RWPE2 (cell line): ENCODE data around the gene STMND1.
A peak's percentile ranks its signal among the peaks of the same experiment; 100 is the strongest.

Experiments used
- ATAC-seq: fragments of 200-7000 bp; cut with Tn5 transposase; 3 replicates; pipeline ENCODE4 v1.9.1; 2021; ENCODE audit warnings: low read depth
- DNase-seq: peaks from one replicate; pipeline ENCODE4 v3.0.0-alpha.2; 2020; ENCODE audit warnings: low spot score
- H3K27ac ChIP-seq: fragments of 450-650 bp; 2 replicates; pipeline ENCODE4 v1.5.1; 2017; ENCODE audit warnings: mild to moderate bottlenecking; ENCODE audit not compliant: poor library complexity, severe bottlenecking
- H3K27me3 ChIP-seq: fragments of 250-450 bp; sonication (Bioruptor Pico); 2 replicates; pipeline ENCODE4 v1.5.1; 2021; ENCODE audit warnings: mild to moderate bottlenecking, moderate library complexity; ENCODE audit not compliant: insufficient read depth, poor library complexity, severe bottlenecking
- H3K36me3 ChIP-seq: fragments of 250-450 bp; sonication (Bioruptor Pico); 2 replicates; pipeline ENCODE4 v1.5.1; 2020; ENCODE audit warnings: low read depth, mild to moderate bottlenecking, moderate library complexity
- H3K4me1 ChIP-seq: fragments of 250-450 bp; sonication (Bioruptor Pico); 2 replicates; pipeline ENCODE4 v1.5.1; 2021; ENCODE audit warnings: mild to moderate bottlenecking, moderate library complexity; ENCODE audit not compliant: insufficient read depth, poor library complexity, severe bottlenecking
- H3K4me3 ChIP-seq: fragments of 250-450 bp; sonication (Bioruptor Pico); 2 replicates; pipeline ENCODE4 v1.5.1; 2021; ENCODE audit warnings: mild to moderate bottlenecking, moderate library complexity; ENCODE audit not compliant: severe bottlenecking
- H3K9me3 ChIP-seq: fragments of 250-450 bp; sonication (Bioruptor Pico); 2 replicates; pipeline ENCODE4 v1.5.1; 2021; ENCODE audit warnings: mild to moderate bottlenecking, moderate library complexity; ENCODE audit not compliant: severe bottlenecking
- CTCF ChIP-seq: fragments of 450-650 bp; IDR thresholded peaks from one replicate; pipeline ENCODE4 v1.5.1; 2017; ENCODE audit warnings: mild to moderate bottlenecking, moderate library complexity; ENCODE audit not compliant: poor library complexity, severe bottlenecking

The STMND1 gene

GRCh38 chr6:17103715-17104114 lies 1.9 kb downstream of the STMND1 start:
- Histone ChIP-seq H3K36me3 (no peaks in the 10 kb centered on the region), H3K4me1 (no peaks in the 10 kb centered on the region), H3K4me3 (no peak overlapping the region), H3K27ac (no peak overlapping the region), H3K9me3 (no peaks in the 10 kb centered on the region), H3K27me3 (peaks cover 15% of the 10 kb centered on the region)
- no peak for ATAC-seq
- peak; percentile 22 for TF ChIP-seq CTCF
- no peak for DNase-seq

- no peak for ATAC-seq
- DNase-seq = no peak
Observed at GRCh38 chr6:17107863-17108262, 6.0 kb downstream of the STMND1 start.

GRCh38 chr6:17115251-17116116 lies 13.6 kb downstream of the STMND1 start:
- Histone ChIP-seq H3K27me3 (no peaks in the 10 kb centered on the region), H3K27ac (peak overlapping the region; percentile 43), H3K9me3 (no peaks in the 10 kb centered on the region), H3K36me3 (no peaks in the 10 kb centered on the region), H3K4me1 (peaks cover 15% of the 10 kb centered on the region), H3K4me3 (no peak overlapping the region)
- ATAC-seq = peak; percentile 99
- TF ChIP-seq CTCF = no peak
- no peak for DNase-seq

More at GRCh38 chr6:17107863-17108262, 6.0 kb downstream of the STMND1 start:
- TF ChIP-seq CTCF = no peak
- no peak overlapping the region for H3K4me3 ChIP-seq
- H3K27me3 ChIP-seq = peaks cover under 1% of the 10 kb centered on the region
- H3K27ac ChIP-seq = no peak overlapping the region
- H3K9me3 ChIP-seq = no peaks in the 10 kb centered on the region
- no peaks in the 10 kb centered on the region for H3K36me3 ChIP-seq
- no peaks in the 10 kb centered on the region for H3K4me1 ChIP-seq

GRCh38 chr6:17116117-17116440 lies 14.2 kb downstream of the STMND1 start:
- ATAC-seq (no peak; the same call in 2 of the 3 replicates), DNase-seq (no peak)
- peaks cover 15% of the 10 kb centered on the region for H3K4me1 ChIP-seq
- no peaks in the 10 kb centered on the region for H3K9me3 ChIP-seq
- no peaks in the 10 kb centered on the region for H3K36me3 ChIP-seq
- H3K27me3 ChIP-seq = no peaks in the 10 kb centered on the region
- no peak overlapping the region for H3K4me3 ChIP-seq
- TF ChIP-seq CTCF = no peak
- peak overlapping the region; percentile 43 for H3K27ac ChIP-seq

GRCh38 chr6:17120019-17120418 lies 18.2 kb downstream of the STMND1 start:
- no peaks in the 10 kb centered on the region for H3K36me3 ChIP-seq
- H3K27me3 ChIP-seq = no peaks in the 10 kb centered on the region

More at GRCh38 chr6:17120019-17120418, 18.2 kb downstream of the STMND1 start:
- ATAC-seq (no peak), DNase-seq (no peak)
- Histone ChIP-seq H3K4me1 (peaks cover 15% of the 10 kb centered on the region), H3K27ac (no peak overlapping the region), H3K9me3 (no peaks in the 10 kb centered on the region), H3K4me3 (no peak overlapping the region)
- TF ChIP-seq CTCF = no peak
